Medulla oblongata (tissue), 1 donor: ENCODE measurements around the gene PAFAH1B2.
"Not testable (repeated sequence)": the region's sequence is repeated elsewhere in the genome, so short reads cannot be mapped to it uniquely, and the experiment has no call there.

Experiments
- DNase-seq: peaks from one replicate; pipeline ENCODE4 v3.0.0-alpha.2; 2015; ENCODE audit errors: extremely low spot score

The PAFAH1B2 gene

GRCh38 chr11:117201658-117202305, 57.7 kb downstream of the PAFAH1B2 start:
- DNase-seq, result no peak

DNA sequence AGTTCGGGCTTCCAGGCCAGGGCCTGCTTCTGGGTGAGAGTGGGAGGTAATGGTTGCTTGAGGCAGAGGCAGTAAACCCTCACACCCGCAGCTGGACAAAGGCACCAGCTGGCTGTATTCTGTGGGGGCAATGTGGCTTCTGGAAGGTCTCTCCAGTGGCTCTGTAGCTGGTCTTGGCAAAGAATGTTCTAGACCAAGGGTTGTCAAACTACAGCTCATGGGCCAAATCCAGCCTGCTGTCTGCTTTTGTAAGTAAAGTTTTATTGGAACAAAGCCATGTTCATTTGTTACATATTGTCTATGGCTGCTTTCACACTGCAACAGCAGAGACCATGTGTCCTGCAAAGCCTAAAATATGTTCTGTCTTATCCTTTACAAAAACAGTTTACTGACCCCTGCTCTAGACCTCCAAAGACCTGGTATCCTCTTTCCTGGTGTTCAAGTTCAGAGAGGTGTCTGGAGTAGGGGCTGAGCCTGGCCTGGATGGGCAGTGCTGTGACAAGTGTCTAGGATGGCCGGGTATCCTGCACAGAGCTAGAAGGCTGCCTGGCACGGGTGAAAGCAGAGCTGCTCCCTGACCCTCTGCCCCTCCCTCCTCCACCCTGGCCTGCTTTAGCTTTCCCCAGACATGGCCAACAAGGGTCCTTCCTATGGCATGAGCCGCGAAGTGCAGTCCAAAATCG, 58.4 kb downstream of the PAFAH1B2 start:
- DNase-seq, result no peak

GRCh38 chr11:117203069-117203407, 59.0 kb downstream of the PAFAH1B2 start:
- DNase-seq, result no peak

DNA sequence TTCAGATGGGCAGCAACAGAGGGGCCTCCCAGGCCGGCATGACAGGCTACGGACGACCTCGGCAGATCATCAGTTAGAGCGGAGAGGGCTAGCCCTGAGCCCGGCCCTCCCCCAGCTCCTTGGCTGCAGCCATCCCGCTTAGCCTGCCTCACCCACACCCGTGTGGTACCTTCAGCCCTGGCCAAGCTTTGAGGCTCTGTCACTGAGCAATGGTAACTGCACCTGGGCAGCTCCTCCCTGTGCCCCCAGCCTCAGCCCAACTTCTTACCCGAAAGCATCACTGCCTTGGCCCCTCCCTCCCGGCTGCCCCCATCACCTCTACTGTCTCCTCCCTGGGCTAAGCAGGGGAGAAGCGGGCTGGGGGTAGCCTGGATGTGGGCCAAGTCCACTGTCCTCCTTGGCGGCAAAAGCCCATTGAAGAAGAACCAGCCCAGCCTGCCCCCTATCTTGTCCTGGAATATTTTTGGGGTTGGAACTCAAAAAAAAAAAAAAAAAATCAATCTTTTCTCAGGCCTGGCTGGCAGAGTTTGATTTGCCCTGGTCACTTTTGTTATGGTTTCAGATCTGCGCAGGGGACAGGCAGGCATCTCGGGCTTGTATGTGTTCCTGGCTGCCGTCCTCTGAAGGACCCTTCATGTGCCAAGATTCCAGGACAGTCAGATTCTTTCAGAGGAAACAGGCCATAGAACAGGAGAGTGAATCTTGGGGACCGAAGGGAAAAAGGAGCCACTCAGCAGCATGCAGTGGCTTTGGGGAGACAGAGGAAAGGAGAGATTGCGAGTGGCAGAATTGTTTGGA, 60.4 kb downstream of the PAFAH1B2 start:
- no peak for DNase-seq

DNA sequence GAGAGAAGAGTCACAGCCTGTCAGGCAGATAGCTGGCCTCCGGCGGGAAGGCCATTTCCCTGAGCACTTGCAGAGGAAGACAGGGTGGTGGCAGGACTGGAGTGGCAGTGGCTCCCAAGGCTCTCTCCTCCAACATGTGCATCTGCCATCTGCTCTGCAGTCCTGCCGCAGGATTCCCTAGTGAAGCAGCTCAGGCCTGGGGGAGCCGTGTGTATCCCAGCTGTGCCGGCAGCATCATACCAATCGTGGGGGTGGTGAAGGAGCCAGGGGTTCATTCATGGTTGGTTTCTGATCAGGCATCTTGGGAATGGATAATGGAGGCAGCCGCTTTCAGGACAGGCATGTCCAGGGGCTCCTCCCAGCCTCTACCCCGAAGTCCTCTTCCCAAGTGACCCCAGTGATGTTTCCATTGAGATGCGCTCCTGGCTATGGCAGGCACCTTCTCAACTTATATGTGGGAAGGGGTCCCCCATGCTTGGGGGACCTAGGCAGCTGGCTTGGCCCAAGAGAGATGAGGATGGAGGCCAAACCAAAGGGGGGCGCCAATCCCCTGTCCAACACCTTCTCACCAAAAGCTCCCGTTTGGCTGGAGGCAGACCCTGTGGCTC, 61.2 kb downstream of the PAFAH1B2 start:
- no peak for DNase-seq

DNA sequence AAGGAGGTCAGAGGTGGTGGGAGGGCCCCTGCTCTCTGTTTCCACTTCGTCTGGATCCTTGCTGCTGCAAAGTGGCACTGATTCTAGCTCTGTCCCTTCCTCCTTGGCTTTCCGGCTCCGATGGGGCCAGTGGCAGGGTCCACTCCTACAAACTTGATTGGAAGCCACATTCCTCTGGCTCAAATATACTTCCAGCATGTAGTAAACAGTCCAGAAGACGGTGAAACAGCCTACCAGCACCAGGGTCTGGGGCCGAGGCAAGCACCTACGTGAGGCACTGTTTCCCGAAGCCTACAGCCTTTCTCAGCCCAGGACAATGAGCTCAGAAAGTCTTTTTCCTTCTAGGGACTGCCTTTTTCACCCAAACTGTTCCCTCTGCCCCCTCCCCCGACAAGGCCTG, 62.0 kb downstream of the PAFAH1B2 start:
- not testable (repeated sequence) for DNase-seq

DNA sequence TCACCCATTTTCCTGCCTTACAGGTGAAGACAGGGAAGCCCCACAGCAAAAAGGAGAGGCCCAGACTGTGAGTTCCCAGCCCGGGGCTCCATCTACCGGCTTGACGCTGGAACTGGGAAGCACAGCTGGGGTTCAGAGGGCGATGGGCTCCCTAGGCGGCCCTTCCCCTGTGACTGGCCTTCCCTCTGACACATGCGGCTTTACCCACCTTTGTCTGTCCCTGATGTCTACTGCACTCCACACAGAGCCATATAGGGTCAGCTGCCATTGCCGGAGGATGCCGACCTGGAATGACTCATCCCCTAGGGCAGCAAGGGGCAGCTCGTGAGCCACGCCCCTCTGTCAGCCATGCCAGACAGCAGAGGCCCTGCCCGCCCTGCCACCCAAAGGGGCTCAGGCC, 62.8 kb downstream of the PAFAH1B2 start:
- not testable (repeated sequence) for DNase-seq

DNA sequence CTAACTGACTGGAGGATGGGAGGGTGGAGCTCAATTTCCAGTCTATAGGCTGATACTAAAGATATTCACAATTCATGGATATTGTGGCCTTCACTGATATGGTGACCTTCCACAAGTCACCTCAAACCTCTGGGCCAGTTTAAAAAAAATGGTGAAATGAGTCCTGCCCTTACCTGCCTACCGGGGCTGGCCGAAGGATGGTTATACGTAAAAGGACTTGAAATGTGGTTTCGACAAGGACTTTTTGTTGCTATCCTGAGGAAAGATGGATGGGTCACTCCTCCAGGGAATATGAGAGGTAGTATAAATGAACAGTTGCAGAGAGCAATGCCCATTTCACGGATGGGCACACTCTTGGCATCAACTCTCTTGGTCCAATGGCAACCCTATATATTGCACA, 63.4 kb downstream of the PAFAH1B2 start:
- not testable (repeated sequence) for DNase-seq

GRCh38 chr11:117208710-117209109, 64.6 kb downstream of the PAFAH1B2 start:
- DNase-seq, result not testable (repeated sequence)

GRCh38 chr11:117209351-117210125, 65.5 kb downstream of the PAFAH1B2 start:
- not testable (repeated sequence) for DNase-seq

DNA sequence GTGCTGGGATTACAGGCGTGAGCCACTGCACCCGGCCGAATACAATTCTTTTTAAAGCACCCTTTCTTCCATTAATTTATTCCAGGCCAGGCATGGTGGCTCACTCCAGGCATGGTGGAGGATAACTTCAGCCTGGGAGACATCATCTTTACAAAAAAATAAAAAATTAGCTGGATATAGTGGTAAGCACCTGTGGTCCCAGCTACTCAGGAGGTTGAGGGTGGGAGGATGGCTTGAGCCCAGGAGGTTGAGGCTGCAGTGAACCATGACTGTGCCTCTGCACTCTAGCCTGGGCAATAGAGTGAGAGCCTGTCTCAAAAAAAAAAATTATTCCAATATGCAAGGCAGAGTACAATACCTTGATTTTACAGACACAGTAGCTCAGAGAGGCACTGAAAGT, 66.5 kb downstream of the PAFAH1B2 start:
- DNase-seq, result no peak

DNA sequence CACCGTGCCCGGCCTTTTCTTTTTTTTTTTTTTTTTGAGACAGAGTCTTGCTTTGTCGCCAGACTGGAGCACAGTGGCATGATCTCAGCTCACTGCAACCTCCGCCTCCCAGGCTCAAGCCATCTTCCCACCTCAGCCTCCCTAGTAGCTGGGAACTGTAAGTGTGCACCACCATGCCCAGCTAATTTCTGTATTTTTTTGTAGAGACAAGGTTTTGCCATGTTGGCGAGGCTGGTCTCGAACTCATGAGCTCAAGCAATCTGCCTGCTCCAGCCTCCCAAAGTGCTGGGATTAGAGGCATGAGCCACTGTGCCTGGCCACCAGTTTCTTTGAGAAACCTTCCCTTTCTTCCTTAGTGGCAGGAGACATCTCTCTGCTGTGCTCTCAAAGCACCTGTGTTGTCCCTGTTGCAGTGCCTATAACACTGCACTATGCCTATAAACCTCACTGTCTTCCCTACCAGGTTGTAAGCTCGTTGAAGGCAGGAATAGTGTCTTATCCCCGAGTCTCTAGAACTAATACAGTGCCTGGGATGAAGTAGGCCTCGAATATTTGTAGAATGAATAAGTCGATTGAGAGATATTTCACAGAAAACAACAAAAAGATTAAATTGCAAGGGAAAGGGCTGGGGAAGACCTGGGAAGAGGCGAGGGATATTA, 68.7 kb downstream of the PAFAH1B2 start:
- no peak for DNase-seq

DNA sequence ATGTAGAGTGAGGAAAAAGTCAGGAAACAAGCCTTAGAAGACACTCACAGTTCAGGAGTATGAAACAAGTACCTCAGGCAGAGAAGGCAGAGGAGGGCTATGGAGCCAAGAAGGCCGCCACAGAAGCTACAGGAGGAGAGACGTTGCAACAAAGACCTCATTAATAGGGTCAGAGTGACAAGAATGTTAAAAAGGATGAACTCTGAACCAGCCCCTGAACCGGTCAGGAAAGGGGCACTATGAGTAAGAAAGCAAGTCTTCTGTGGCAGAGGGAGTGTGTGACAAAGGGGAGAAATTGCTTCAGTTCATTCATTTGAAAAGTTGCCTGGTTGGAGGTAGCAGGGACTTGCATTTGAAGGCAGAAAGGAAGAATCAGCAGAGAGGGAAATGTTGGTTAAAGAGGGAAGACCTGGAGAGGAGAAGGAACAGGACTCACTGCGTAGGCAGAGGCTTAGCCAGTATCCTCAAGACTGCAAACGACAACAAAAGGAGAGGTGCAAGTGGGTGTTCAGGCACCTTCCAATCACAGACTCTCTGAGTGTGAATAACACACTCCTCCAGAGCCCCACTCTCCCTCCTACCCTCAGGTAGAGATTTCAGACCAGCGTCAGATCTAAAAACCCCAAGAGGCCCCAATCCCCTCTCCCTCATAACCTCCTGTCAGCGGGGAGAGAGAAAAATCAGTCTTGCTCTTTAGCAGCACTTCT, 70.5 kb downstream of the PAFAH1B2 start:
- DNase-seq, result no peak

DNA sequence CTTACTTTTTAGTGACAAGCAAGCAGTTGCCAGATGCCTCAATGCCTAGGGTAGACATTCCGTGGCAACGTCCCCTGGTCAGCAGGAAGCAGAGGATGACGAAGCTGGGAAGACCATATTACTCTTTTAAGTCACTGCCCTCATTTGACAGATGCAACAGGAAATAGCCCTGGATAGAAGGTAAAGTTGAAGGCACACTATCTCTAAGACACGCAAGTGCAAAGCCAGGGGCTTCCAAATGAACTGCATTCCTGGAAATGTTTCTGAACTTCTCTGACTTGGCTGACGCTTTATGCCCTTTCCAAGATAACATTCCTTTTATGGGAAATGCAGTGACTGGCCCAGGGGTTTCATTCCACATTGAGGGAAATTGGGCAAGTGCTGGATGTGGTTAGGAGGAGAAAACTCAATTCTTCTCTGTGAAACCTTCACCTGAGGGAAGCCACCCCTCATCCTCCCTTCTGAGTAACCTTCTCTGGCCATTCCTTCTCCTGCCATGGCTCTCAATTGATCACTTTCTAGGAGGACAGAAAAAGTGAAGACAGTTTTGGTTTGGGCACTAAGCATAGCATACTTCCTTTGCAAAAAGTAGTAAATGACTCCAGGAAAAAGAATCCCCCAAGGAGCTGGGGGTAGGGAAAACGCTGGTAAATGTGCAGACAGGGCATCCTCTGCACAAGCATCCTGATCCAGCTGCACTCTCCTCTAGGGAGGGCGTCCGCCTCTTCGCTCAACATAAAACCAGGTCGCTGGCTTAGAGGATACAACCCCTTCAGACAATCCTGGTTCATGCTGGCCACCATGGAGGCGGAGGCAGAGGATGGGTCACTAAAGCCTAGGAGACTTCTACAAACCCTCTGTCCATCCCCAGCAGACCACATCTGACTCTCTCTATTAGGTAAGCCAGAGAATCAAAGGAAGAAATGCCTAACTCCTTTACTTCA, 73.3 kb downstream of the PAFAH1B2 start:
- no peak for DNase-seq

- DNase-seq, result peak; percentile 35
Measured at GRCh38 chr11:117218133-117218915, 74.2 kb downstream of the PAFAH1B2 start.

GRCh38 chr11:117219001-117219400, 74.9 kb downstream of the PAFAH1B2 start:
- DNase-seq, result no peak

DNA sequence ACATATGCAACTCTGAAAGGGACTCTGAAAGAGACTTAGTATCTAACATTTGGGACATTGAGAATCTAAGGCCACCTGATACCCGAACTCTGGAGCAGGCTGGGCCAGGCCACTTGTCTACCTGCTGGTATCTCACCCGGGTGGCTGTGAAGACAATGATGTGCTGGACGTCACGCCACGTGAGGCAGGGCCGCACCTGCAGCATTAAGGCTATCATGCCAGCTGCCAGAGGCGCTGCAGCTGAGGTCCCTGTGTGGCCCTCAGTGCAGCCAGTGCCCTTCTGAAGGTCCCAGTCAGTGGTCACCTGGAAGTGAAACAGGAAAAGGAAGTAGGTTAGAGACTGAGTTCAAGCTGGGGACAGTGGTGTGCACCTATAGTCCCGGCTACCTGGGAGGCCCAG, 75.4 kb downstream of the PAFAH1B2 start:
- no peak for DNase-seq

- no peak for DNase-seq
Measured at GRCh38 chr11:117219995-117220394, 75.9 kb downstream of the PAFAH1B2 start.

GRCh38 chr11:117220568-117220967, 76.5 kb downstream of the PAFAH1B2 start:
- DNase-seq, result peak; percentile 81
